K562 (cell line): Measurements from ENCODE around the gene PDE4D. TPM values are rescaled to one million over a fixed set of nuclear protein-coding genes. Genes with fewer than 3 reads are reported as not detected.

Source experiments
- CCAR2 ChIP-seq: fragments of 200-400 bp; formaldehyde crosslinking; IDR thresholded peaks from 2 replicates; pipeline ENCODE4 v1.6.1; 2017; ENCODE audit warnings: mild to moderate bottlenecking, low read depth, low read length
- CHD1 ChIP-seq: fragments of 200-600 bp; sonication (generic); IDR thresholded peaks from one replicate; pipeline ENCODE4 v1.6.1; 2012; ENCODE audit warnings: mild to moderate bottlenecking, moderate library complexity, low read length, inconsistent platforms
- ELK3 ChIP-seq: fragments of 450-650 bp; formaldehyde crosslinking; IDR thresholded peaks from 2 replicates; pipeline ENCODE4 v1.4.0; 2020; ENCODE audit warnings: mild to moderate bottlenecking
- KDM5B ChIP-seq: fragments of 200-600 bp; sonication (generic); IDR thresholded peaks from 2 replicates; pipeline ENCODE4 v1.6.1; 2012; ENCODE audit warnings: low read depth, mild to moderate bottlenecking, moderate library complexity, low read length, control low read depth, inconsistent platforms; ENCODE audit not compliant: insufficient replicate concordance
- KLF13 ChIP-seq: fragments of 450-650 bp; IDR thresholded peaks from 2 replicates; pipeline ENCODE4 v1.6.1; 2016; ENCODE audit warnings: missing genetic modification characterization, low read depth, mild to moderate bottlenecking, missing compliant biosample characterization, moderate library complexity, borderline replicate concordance
- MTA2 ChIP-seq: fragments of 450-650 bp; IDR thresholded peaks from 2 replicates; pipeline ENCODE4 v1.6.1; 2016; ENCODE audit warnings: low read depth
- MYBL2 ChIP-seq, 2 experiments: fragments of 450-650 bp in 1 of 2; sonication (generic) in 1 of 2; formaldehyde crosslinking in 1 of 2; IDR thresholded peaks; 2 replicates each; pipeline versions ENCODE4 v1.6.1 to v1.8.1; 2017 to 2022; ENCODE audit warnings: borderline replicate concordance in 1 of 2, inconsistent platforms in 1 of 2, low read depth in 1 of 2, mild to moderate bottlenecking in 1 of 2, missing genetic modification reagents in 1 of 2, moderate library complexity in 1 of 2
- RHOXF2B ChIP-seq: fragments of 250-450 bp; sonication (Bioruptor Pico); conservative IDR thresholded peaks from 2 replicates; pipeline ENCODE4 v1.5.1; 2021
- TCF3 ChIP-seq: sonication (generic); formaldehyde crosslinking; IDR thresholded peaks from 2 replicates; pipeline ENCODE4 v1.4.0; 2020; ENCODE audit warnings: mild to moderate bottlenecking, missing genetic modification reagents
- ZBTB33 ChIP-seq: sonication (generic); formaldehyde crosslinking; IDR thresholded peaks from 2 replicates; pipeline ENCODE4 v1.8.1; 2023; ENCODE audit warnings: mild to moderate bottlenecking, missing genetic modification reagents
- ZFP91 ChIP-seq: sonication (generic); formaldehyde crosslinking; IDR thresholded peaks from 2 replicates; pipeline ENCODE4 v1.8.0; 2022; ENCODE audit warnings: mild to moderate bottlenecking, missing genetic modification reagents
- ZKSCAN3 ChIP-seq: fragments of 250-450 bp; sonication (Bioruptor Pico); IDR thresholded peaks from 2 replicates; pipeline ENCODE4 v1.4.0; 2020
- ZNF512 ChIP-seq: IDR thresholded peaks from 2 replicates; pipeline ENCODE4 v1.6.1; 2016; ENCODE audit warnings: missing genetic modification characterization, missing compliant biosample characterization
- polyA plus RNA-seq, 8 experiments: library from polyadenylated mRNA; depleted of rRNA in 4 of 8; stranded (reverse) in 5 of 8; unstranded in 3 of 8; fragments of >200 nt; fragmentation: Nextera tagmentation in 2 of 8; fragmentation: Illumina TruSeq in 1 of 8; extraction: Ambion mirVana in 2 of 8; extraction: Trizol in 1 of 8; gene quantifications; 2 replicates each; pipeline versions ENCODE4 v1.2.1 to v1.2.3, GENCODE V29; 2011 to 2014; ENCODE audit warnings: inconsistent platforms in 1 of 8, missing spikeins in 1 of 8
- total RNA-seq, 7 experiments: library from RNA; depleted of rRNA in 6 of 7; stranded (reverse); fragments of >200 nt in 6 of 7; fragmentation: Illumina TruSeq in 2 of 7; extraction: Trizol in 2 of 7; gene quantifications; 2 replicates each; pipeline versions ENCODE4 v1.2.1 to v1.2.3, GENCODE V29; 2011 to 2021; ENCODE audit warnings: low replicate concordance in 1 of 7

The PDE4D gene
- total and polyA plus RNA-seq, 9 of the 15 experiments (the other 6 are each of a cell fraction or from before 2014, with no cell fraction given): 0.04 to 0.46 (median 0.13) TPM

- TF ChIP-seq CHD1 (no peak), TCF3 (CRISPR knock-in tag) (no peak), MTA2 (no peak), ZBTB33 (CRISPR knock-in tag) (no peak), ELK3 (CRISPR knock-in tag) (no peak), ZKSCAN3 (CRISPR knock-in tag) (no peak), RHOXF2B (CRISPR knock-in tag) (no peak), KDM5B (no peak), KLF13 (tag) (no peak), ZFP91 (CRISPR knock-in tag) (no peak), ZNF512 (tag) (no peak), CCAR2 (no peak), MYBL2 (IDR thresholded peaks at IDR 0.05; ENCODE audit: low read depth) (no peak), MYBL2 (CRISPR knock-in tag; IDR thresholded peaks at IDR 0.05; ENCODE audit: borderline replicate concordance) (no peak)
- TF ChIP-seq, all 486 proteins: peak for 0
Measured at GRCh38 chr5:59674763-59675162, 218.8 kb downstream of the PDE4D start (continued).
